ENCODE measurements around the gene TMEM213.

- TF ChIP-seq CTCF (IDR thresholded peaks at IDR 0.05; ENCODE audit: low read length) (no peak), EZH2 (optimal IDR thresholded peaks at IDR 0.05; ENCODE audit: low read depth, low read length) (no peak)
Measured at GRCh38 chr7:138773176-138773575, 24.6 kb upstream of the TMEM213 start.
